Right atrium auricular region (tissue), 2 donors: ENCODE measurements around the gene JAZF1. TPM values are rescaled to one million over a fixed set of nuclear protein-coding genes. Genes with fewer than 3 reads are reported as not detected.

Experiments
- DNase-seq: peaks from one replicate; pipeline ENCODE4 v3.0.0-alpha.2; 2019; ENCODE audit warnings: low spot score
- H3K27ac ChIP-seq, 2 donors: fragments of 200-600 bp; sonication (generic); 1 replicate in 1 of 2; 2 replicates in 1 of 2; pipeline ENCODE4 v1.5.1; 2016 to 2019
- H3K27me3 ChIP-seq, 2 donors: fragments of 200-600 bp; sonication (generic); one replicate each; pipeline versions ENCODE4 v1.5.1 to v1.6.0; 2017 to 2019
- H3K36me3 ChIP-seq: fragments of 200-600 bp; sonication (generic); one replicate; pipeline ENCODE4 v1.5.1; 2016
- H3K4me1 ChIP-seq, 2 donors: fragments of 200-600 bp; sonication (generic); one replicate each; pipeline versions ENCODE4 v1.5.1 to v1.6.0; 2017 to 2019
- H3K4me3 ChIP-seq, 2 donors: fragments of 200-600 bp; sonication (generic); 1 replicate in 1 of 2; 2 replicates in 1 of 2; pipeline ENCODE4 v1.5.1; 2017 to 2019; ENCODE audit warnings: mild to moderate bottlenecking in 1 of 2, moderate library complexity in 1 of 2
- H3K9me3 ChIP-seq, 2 donors: fragments of 200-600 bp; sonication (generic); one replicate each; pipeline ENCODE4 v1.5.1; 2019
- total RNA-seq, 2 donors: library from RNA; depleted of rRNA; stranded (reverse); fragments of >200 nt; gene quantifications; one replicate each; pipeline ENCODE4 v1.1.0, GENCODE V29; 2016
- TF ChIP-seq, protein P1 (sequence below), 2 donors: fragments of 200-600 bp; sonication (generic); IDR thresholded peaks; one replicate each; pipeline ENCODE4 v1.5.1; 2019; ENCODE audit warnings: antibody characterized with exemption in 2 of 2

The JAZF1 gene
- total RNA-seq, 2 donors from 2014 or later: 13.2 to 18.5 TPM

- H3K4me3 ChIP-seq: no peak overlapping the region
- peaks cover 0 to 24% of the 10 kb centered on the region in 2 donors for H3K4me1 ChIP-seq
- H3K36me3 ChIP-seq: no peaks in the 10 kb centered on the region
- peak overlapping the region in 1 of 2 donors; percentile 8 for H3K27ac ChIP-seq
- no peaks in the 10 kb centered on the region for H3K27me3 ChIP-seq
- H3K9me3 ChIP-seq: no peaks in the 10 kb centered on the region
- DNase-seq: no peak
- TF ChIP-seq, protein P1, sequence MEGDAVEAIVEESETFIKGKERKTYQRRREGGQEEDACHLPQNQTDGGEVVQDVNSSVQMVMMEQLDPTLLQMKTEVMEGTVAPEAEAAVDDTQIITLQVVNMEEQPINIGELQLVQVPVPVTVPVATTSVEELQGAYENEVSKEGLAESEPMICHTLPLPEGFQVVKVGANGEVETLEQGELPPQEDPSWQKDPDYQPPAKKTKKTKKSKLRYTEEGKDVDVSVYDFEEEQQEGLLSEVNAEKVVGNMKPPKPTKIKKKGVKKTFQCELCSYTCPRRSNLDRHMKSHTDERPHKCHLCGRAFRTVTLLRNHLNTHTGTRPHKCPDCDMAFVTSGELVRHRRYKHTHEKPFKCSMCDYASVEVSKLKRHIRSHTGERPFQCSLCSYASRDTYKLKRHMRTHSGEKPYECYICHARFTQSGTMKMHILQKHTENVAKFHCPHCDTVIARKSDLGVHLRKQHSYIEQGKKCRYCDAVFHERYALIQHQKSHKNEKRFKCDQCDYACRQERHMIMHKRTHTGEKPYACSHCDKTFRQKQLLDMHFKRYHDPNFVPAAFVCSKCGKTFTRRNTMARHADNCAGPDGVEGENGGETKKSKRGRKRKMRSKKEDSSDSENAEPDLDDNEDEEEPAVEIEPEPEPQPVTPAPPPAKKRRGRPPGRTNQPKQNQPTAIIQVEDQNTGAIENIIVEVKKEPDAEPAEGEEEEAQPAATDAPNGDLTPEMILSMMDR (IDR thresholded peaks at IDR 0.05): no peak
Measured at GRCh38 chr7:28069807-28070206, 110.8 kb downstream of the JAZF1 start.

GRCh38 chr7:28069388-28069787 lies 111.2 kb downstream of the JAZF1 start:
- Histone ChIP-seq H3K27me3 (no peaks in the 10 kb centered on the region), H3K27ac (peak overlapping the region in 1 of 2 donors; percentile 8), H3K36me3 (no peaks in the 10 kb centered on the region), H3K9me3 (no peaks in the 10 kb centered on the region), H3K4me3 (no peak overlapping the region), H3K4me1 (peaks cover 0 to 28% of the 10 kb centered on the region in 2 donors)
- TF ChIP-seq, protein P1 (IDR thresholded peaks at IDR 0.05): no peak
- no peak for DNase-seq

DNA sequence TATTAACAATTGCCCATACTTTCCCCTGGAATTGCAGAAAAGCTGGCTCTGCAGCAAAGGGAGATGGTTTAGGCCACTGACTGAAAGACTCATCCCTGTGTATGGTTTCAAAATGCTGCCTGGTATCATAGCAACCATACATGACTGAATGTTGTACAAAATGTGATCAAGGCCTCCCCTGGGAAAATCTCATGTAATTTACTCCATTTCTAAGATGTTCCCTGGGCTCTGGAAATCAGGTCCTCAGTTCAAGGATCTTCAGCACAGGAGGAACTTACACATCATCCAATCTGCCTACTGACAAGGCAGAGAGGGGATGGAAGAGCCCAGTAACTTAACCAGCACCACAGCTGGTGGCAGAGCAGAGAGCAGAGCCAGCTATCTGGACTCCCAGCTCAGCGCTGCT lies 111.8 kb downstream of the JAZF1 start:
- H3K27me3 ChIP-seq: no peaks in the 10 kb centered on the region
- no peak overlapping the region for H3K27ac ChIP-seq
- DNase-seq: no peak
- peaks cover 0 to 31% of the 10 kb centered on the region in 2 donors for H3K4me1 ChIP-seq
- no peaks in the 10 kb centered on the region for H3K36me3 ChIP-seq
- no peak overlapping the region for H3K4me3 ChIP-seq
- TF ChIP-seq, protein P1 (IDR thresholded peaks at IDR 0.05): no peak
- no peaks in the 10 kb centered on the region for H3K9me3 ChIP-seq

GRCh38 chr7:28067171-28067570 lies 113.4 kb downstream of the JAZF1 start:
- Histone ChIP-seq H3K9me3 (no peaks in the 10 kb centered on the region), H3K36me3 (no peaks in the 10 kb centered on the region), H3K27me3 (no peaks in the 10 kb centered on the region), H3K27ac (no peak overlapping the region), H3K4me1 (peaks cover 0 to 36% of the 10 kb centered on the region in 2 donors), H3K4me3 (no peak overlapping the region)
- TF ChIP-seq, protein P1 (IDR thresholded peaks at IDR 0.05): no peak
- DNase-seq: no peak

- Histone ChIP-seq H3K4me3 (no peak overlapping the region), H3K27me3 (no peaks in the 10 kb centered on the region), H3K9me3 (no peaks in the 10 kb centered on the region), H3K27ac (no peak overlapping the region), H3K36me3 (no peaks in the 10 kb centered on the region), H3K4me1 (peaks cover 0 to 38% of the 10 kb centered on the region in 2 donors)
- no peak for DNase-seq
- TF ChIP-seq, protein P1 (IDR thresholded peaks at IDR 0.05): no peak
Measured at GRCh38 chr7:28065721-28066285, 114.8 kb downstream of the JAZF1 start.

GRCh38 chr7:28065308-28065707 lies 115.3 kb downstream of the JAZF1 start:
- Histone ChIP-seq H3K4me3 (no peak overlapping the region), H3K36me3 (no peaks in the 10 kb centered on the region), H3K27ac (no peak overlapping the region), H3K9me3 (no peaks in the 10 kb centered on the region), H3K4me1 (peaks cover 0 to 36% of the 10 kb centered on the region in 2 donors), H3K27me3 (no peaks in the 10 kb centered on the region)
- TF ChIP-seq, protein P1 (IDR thresholded peaks at IDR 0.05): no peak
- DNase-seq: no peak
